Measurements from ENCODE around the gene PANK2.
"Not testable (repeated sequence)": the region's sequence is repeated elsewhere in the genome, so short reads cannot be mapped to it uniquely, and the experiment has no call there.

Gene PANK2

GRCh38 chr20:3929713-3930060, 40.5 kb downstream of the PANK2 start:
- no peak for DNase-seq (ENCODE audit: low spot score)

- no peak for DNase-seq (ENCODE audit: low spot score)
These were observed 41.3 kb downstream of the PANK2 start for GRCh38 chr20:3930265-3931206.

- DNase-seq (ENCODE audit: low spot score): no peak
These were observed 42.5 kb downstream of the PANK2 start for GRCh38 chr20:3931664-3932063.

GRCh38 chr20:3932277-3932676, 43.1 kb downstream of the PANK2 start:
- DNase-seq (ENCODE audit: low spot score): peak; percentile 37

GRCh38 chr20:3932681-3933080, 43.5 kb downstream of the PANK2 start:
- DNase-seq (ENCODE audit: low spot score): peak; percentile 37

GRCh38 chr20:3933218-3933617, 44.0 kb downstream of the PANK2 start:
- DNase-seq (ENCODE audit: low spot score): no peak

GRCh38 chr20:3934624-3935023, 45.4 kb downstream of the PANK2 start:
- no peak for DNase-seq (ENCODE audit: low spot score)

- DNase-seq (ENCODE audit: low spot score): no peak
These were observed 46.2 kb downstream of the PANK2 start for GRCh38 chr20:3935295-3935955.

- no peak for DNase-seq (ENCODE audit: low spot score)
These were observed 46.8 kb downstream of the PANK2 start for GRCh38 chr20:3935956-3936340.

GRCh38 chr20:3937618-3938017, 48.4 kb downstream of the PANK2 start:
- no peak for DNase-seq (ENCODE audit: low spot score)

GRCh38 chr20:3940905-3941304, 51.7 kb downstream of the PANK2 start:
- DNase-seq (ENCODE audit: low spot score): no peak

- DNase-seq (ENCODE audit: low spot score): not testable (repeated sequence)
These were observed 57.5 kb downstream of the PANK2 start for GRCh38 chr20:3946666-3947065.

- no peak for DNase-seq (ENCODE audit: low spot score)
These were observed 75.5 kb downstream of the PANK2 start for GRCh38 chr20:3964719-3965118.

GRCh38 chr20:3966571-3966970, 77.4 kb downstream of the PANK2 start:
- no peak for DNase-seq (ENCODE audit: low spot score)

- DNase-seq (ENCODE audit: low spot score): no peak
These were observed 80.8 kb downstream of the PANK2 start for GRCh38 chr20:3970016-3970415.

GRCh38 chr20:3971145-3971544, 82.0 kb downstream of the PANK2 start:
- no peak for DNase-seq (ENCODE audit: low spot score)

- no peak for DNase-seq (ENCODE audit: low spot score)
These were observed 83.0 kb downstream of the PANK2 start for GRCh38 chr20:3972161-3972560.

- not testable (repeated sequence) for DNase-seq (ENCODE audit: low spot score)
These were observed 83.4 kb downstream of the PANK2 start for GRCh38 chr20:3972631-3973030.

- no peak for DNase-seq (ENCODE audit: low spot score)
These were observed 84.5 kb downstream of the PANK2 start for GRCh38 chr20:3973705-3974104.

GRCh38 chr20:3976511-3976910, 87.3 kb downstream of the PANK2 start:
- no peak for DNase-seq (ENCODE audit: low spot score)

All from globus pallidus (tissue), 1 donor.